Neural crest cell (in vitro differentiated cells): ENCODE results near the gene MCAM. TPM values are rescaled to one million over a fixed set of nuclear protein-coding genes. Genes with fewer than 3 reads are reported as not detected.

ENCODE experiments used
- DNase-seq: peaks from one replicate; pipeline ENCODE4 v3.0.0; 2021; ENCODE audit warnings: low read depth, mixed read lengths, low spot score
- H3K27ac Mint-ChIP-seq: one replicate; pipeline ENCODE4 v1.8.0; 2021; ENCODE audit warnings: mild to moderate bottlenecking, mixed read lengths; ENCODE audit not compliant: unreplicated experiment
- H3K27me3 Mint-ChIP-seq: 2 replicates; pipeline ENCODE4 v1.8.0; 2021; ENCODE audit warnings: low read depth, mild to moderate bottlenecking, mixed read lengths
- H3K36me3 Mint-ChIP-seq: 2 replicates; pipeline ENCODE4 v1.8.0; 2021; ENCODE audit warnings: low read depth, mild to moderate bottlenecking, mixed read lengths
- H3K4me1 Mint-ChIP-seq: 2 replicates; pipeline ENCODE4 v1.8.0; 2021; ENCODE audit warnings: mixed read lengths
- H3K4me3 Mint-ChIP-seq: one replicate; pipeline ENCODE4 v1.8.0; 2021; ENCODE audit warnings: mild to moderate bottlenecking, mixed read lengths
- H3K9me3 Mint-ChIP-seq: 2 replicates; pipeline ENCODE4 v1.8.0; 2021; ENCODE audit warnings: mixed read lengths
- microRNA-seq: library from miRNA; unstranded; fragments of <30 nt; microRNA quantifications from one replicate; pipeline ENCODE4, GENCODE V29; 2020
- total RNA-seq: library from RNA; stranded (reverse); gene quantifications from 2 replicates; pipeline ENCODE4 v1.2.1, GENCODE V29; 2021
- TF ChIP-seq, protein P1 (sequence below): fragments of 200-600 bp; sonication (generic); conservative IDR thresholded peaks from 2 replicates; pipeline ENCODE4 v1.5.0; 2021; ENCODE audit warnings: antibody characterized with exemption, mild to moderate bottlenecking

The MCAM gene
- total RNA-seq, 1 donor from 2014 or later: 66.7 TPM

DNA sequence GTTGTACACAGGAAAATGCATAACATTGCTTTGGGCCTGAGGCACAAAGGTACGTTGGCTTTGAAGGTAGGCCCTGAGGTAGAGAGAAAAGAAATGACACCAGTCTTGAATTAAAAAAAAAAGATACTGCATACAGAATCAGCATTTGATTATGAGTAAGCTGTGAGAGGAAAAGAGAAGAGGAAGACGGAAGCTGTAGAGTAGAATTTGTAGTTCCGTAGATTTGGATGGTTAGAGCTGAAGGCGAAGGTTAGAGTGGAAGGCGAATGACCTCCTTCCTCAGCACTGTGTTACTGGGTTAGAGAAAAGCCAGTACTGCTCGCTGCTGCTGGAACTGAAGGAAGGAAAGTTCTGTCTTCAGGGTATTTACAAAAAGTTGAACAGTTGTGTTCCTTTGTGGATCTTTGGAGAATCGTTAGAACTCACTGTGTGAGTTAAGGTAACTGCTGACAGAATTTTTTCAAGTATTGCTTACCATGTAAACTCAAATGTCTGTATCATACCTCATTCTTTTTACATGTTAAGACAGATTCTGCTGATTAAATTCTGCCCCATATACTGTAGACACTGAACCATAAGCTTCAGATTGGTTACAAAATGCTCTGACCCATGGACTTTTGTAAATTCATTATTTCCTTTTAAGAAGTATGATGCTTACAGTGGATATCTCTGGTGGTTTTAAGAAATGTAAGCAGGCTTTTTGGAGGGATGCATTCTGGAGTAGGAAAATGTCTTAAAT lies 50.2 kb downstream of the MCAM start:
- Mint-ChIP-seq H3K27ac (no peak overlapping the region), H3K4me1 (no peaks in the 10 kb centered on the region), H3K36me3 (peaks cover 4% of the 10 kb centered on the region), H3K27me3 (no peaks in the 10 kb centered on the region), H3K4me3 (no peak overlapping the region), H3K9me3 (no peaks in the 10 kb centered on the region)
- no peak for DNase-seq
- TF ChIP-seq, protein P1, sequence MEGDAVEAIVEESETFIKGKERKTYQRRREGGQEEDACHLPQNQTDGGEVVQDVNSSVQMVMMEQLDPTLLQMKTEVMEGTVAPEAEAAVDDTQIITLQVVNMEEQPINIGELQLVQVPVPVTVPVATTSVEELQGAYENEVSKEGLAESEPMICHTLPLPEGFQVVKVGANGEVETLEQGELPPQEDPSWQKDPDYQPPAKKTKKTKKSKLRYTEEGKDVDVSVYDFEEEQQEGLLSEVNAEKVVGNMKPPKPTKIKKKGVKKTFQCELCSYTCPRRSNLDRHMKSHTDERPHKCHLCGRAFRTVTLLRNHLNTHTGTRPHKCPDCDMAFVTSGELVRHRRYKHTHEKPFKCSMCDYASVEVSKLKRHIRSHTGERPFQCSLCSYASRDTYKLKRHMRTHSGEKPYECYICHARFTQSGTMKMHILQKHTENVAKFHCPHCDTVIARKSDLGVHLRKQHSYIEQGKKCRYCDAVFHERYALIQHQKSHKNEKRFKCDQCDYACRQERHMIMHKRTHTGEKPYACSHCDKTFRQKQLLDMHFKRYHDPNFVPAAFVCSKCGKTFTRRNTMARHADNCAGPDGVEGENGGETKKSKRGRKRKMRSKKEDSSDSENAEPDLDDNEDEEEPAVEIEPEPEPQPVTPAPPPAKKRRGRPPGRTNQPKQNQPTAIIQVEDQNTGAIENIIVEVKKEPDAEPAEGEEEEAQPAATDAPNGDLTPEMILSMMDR: no peak

DNA sequence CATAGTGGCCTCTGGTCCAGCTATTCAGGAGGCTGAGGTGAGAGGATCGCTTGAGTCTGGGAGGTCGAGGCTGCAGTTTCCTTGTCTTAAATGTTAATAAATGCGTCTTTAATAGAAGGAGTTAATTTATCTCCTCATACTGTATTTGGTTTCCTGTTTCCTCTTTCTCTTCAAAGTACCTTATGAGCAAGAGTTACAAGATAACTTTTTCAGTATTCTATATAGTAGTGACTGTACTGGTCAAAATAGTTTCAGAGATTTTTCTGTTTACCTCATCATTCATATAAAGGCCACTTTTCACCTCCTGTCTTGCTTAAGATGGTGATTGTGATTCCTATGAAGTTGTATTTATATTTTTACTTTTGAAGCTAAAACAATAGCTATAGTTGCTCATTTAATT lies 50.9 kb downstream of the MCAM start:
- H3K4me1 Mint-ChIP-seq: no peaks in the 10 kb centered on the region
- no peak overlapping the region for H3K4me3 Mint-ChIP-seq
- no peaks in the 10 kb centered on the region for H3K9me3 Mint-ChIP-seq
- TF ChIP-seq, protein P1: no peak
- no peak overlapping the region for H3K27ac Mint-ChIP-seq
- H3K36me3 Mint-ChIP-seq: peaks cover 4% of the 10 kb centered on the region
- no peak for DNase-seq
- no peaks in the 10 kb centered on the region for H3K27me3 Mint-ChIP-seq

DNA sequence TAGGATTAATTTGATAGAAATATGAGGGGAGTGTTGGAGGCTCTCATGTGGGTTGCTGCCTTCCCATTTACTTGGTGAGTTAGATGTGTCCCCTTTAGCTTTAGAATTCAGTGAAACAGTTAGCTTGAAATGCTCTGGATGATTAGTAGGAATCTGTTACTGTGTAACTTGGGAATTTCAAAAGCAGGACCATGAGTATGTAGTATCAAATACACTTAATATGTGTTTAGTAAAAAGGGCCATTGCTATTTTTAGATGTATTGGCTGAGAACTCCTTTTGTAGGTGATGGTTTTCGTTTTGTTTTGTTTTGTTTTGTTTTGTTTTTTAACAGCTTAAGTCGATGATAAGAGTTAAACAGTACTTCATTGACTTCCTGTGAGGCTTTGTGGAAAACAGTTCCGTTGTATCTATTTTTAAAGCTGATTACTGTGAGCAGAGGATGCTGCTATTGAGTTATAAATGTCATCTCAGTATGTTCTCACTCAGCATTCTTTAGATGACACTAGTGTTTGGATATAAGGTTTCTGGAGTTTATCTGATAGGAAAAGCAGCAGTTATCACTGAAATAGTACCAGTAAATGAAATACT lies 53.5 kb downstream of the MCAM start:
- H3K4me3 Mint-ChIP-seq: no peak overlapping the region
- no peak for DNase-seq
- H3K4me1 Mint-ChIP-seq: peaks cover 7% of the 10 kb centered on the region
- TF ChIP-seq, protein P1: no peak
- no peaks in the 10 kb centered on the region for H3K9me3 Mint-ChIP-seq
- no peak overlapping the region for H3K27ac Mint-ChIP-seq
- peaks cover 2% of the 10 kb centered on the region for H3K36me3 Mint-ChIP-seq
- H3K27me3 Mint-ChIP-seq: no peaks in the 10 kb centered on the region

DNA sequence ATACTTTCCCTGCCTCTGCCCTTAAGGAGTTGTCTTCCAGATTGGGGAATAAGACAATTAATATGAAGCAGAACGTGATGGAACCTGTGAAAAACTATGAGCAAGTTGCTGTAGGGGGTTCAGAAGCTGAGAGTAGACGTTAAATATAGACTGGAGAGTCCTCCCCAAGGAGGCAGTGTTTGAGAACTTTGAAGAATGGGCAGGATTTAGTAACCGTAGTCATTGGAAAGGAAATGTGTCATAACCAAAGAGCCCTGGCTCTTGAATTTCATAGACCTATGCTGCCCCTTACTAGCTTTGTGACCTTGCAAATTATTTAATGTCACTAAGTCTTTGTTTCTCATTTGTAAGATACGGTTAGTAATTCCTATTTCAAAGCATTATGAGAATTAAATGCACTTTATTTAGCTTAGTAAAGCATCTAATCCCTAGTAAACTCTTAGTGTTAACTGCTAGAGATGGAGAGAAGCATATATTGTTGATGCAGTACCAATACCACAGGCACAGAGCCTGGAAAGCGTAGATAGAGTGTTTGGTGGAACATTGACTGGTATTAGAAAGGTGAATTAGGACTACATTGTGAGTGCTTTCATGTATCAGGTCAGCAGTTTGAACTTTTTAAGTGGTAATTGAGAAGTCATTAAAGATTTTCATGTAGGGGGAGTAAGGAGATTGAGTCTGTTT lies 54.1 kb downstream of the MCAM start:
- Mint-ChIP-seq H3K36me3 (no peaks in the 10 kb centered on the region), H3K4me1 (peaks cover 7% of the 10 kb centered on the region), H3K9me3 (no peaks in the 10 kb centered on the region), H3K27ac (no peak overlapping the region), H3K4me3 (no peak overlapping the region), H3K27me3 (no peaks in the 10 kb centered on the region)
- no peak for DNase-seq
- TF ChIP-seq, protein P1: no peak

DNA sequence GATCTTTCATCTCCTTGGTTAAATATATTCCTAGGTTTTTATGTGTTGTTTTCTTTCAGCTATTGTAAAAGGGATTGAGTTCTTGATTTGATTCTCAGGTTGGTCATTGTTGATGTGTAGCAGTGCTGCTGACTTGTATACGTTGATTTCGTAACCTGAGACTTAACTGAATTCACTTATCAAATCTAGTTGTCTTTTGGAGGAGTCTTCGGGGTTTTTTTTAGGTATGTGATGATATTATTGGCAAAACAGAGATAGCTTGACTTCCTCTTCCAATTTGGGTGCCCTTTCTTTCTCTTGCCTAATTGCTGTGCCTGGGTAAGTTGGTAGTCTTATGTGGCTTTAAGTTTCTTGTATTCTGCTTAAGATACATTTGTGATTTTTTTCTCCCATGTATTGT lies 57.9 kb downstream of the MCAM start:
- Mint-ChIP-seq H3K4me3 (no peak overlapping the region), H3K36me3 (peaks cover 2% of the 10 kb centered on the region), H3K27ac (no peak overlapping the region), H3K4me1 (peaks cover 7% of the 10 kb centered on the region), H3K9me3 (no peaks in the 10 kb centered on the region), H3K27me3 (no peaks in the 10 kb centered on the region)
- TF ChIP-seq, protein P1: no peak
- DNase-seq: no peak

Small RNA genes lying within 50 kb of the gene (microRNA-seq; reads per million reads assigned to microRNA genes)
- 1.8 reads per million for gene MIR6756

Other genes with a start within 250 kb of the MCAM start
- 30.6 and 35.4 TPM in 2 replicates for gene VPS11, start 249.3 kb downstream of the MCAM start, total RNA-seq
- gene HMBS, start 232.2 kb downstream of the MCAM start, total RNA-seq: 55.5 and 58.4 TPM in 2 replicates
- 48.8 and 49.5 TPM in 2 replicates for gene DPAGT1, start 215.3 kb downstream of the MCAM start, total RNA-seq
- gene C2CD2L, start 209.8 kb downstream of the MCAM start, total RNA-seq: 9.8 and 10.0 TPM in 2 replicates
- 38.5 and 38.6 TPM in 2 replicates for gene HINFP, start 195.6 kb downstream of the MCAM start, total RNA-seq
- gene ABCG4, start 168.1 kb downstream of the MCAM start, total RNA-seq: 3.1 and 3.3 TPM in 2 replicates
- 9.1 and 9.3 TPM in 2 replicates for gene NLRX1, start 148.4 kb downstream of the MCAM start, total RNA-seq
- gene NHERF4, start 131.7 kb downstream of the MCAM start, total RNA-seq: 0.14 and 0.42 TPM in 2 replicates
- 43.5 and 44.1 TPM in 2 replicates for gene CBL, start 110.8 kb downstream of the MCAM start, total RNA-seq
- gene RNF26, start 17.4 kb upstream of the MCAM start, total RNA-seq: 47.9 and 51.8 TPM in 2 replicates
- gene C1QTNF5, start 23.8 kb upstream of the MCAM start, total RNA-seq: 1.9 and 2.1 TPM in 2 replicates
- gene MFRP, start 29.6 kb upstream of the MCAM start, total RNA-seq: not detected in 2 replicates
- gene USP2, start 64.6 kb upstream of the MCAM start, total RNA-seq: 3.4 and 3.7 TPM in 2 replicates
- gene THY1, start 106.0 kb upstream of the MCAM start, total RNA-seq: 75.4 and 90.3 TPM in 2 replicates